Epithelial cell of proximal tubule (primary cell): ENCODE measurements around the gene RASD2. TPM values are rescaled to one million over a fixed set of nuclear protein-coding genes. Genes with fewer than 3 reads are reported as not detected.

Experiments
- DNase-seq: peaks from one replicate; pipeline ENCODE4 v3.0.0-alpha.2; 2011; ENCODE audit warnings: low read depth
- H3K4me3 ChIP-seq: 2 replicates; pipeline ENCODE4 v1.5.1; 2011; ENCODE audit warnings: low read depth, mild to moderate bottlenecking, low read length
- CTCF ChIP-seq: conservative IDR thresholded peaks from 2 replicates; pipeline ENCODE4 v1.5.1; 2012; ENCODE audit warnings: low read depth, mild to moderate bottlenecking, low read length
- total RNA-seq: library from RNA; depleted of rRNA; stranded (reverse); fragments of >200 nt; gene quantifications from 2 replicates; pipeline ENCODE4 v1.2.3, GENCODE V29; 2015

RASD2 gene
- total RNA-seq, 1 donor from 2014 or later: 0.12 TPM

GRCh38 chr22:35525687-35526332, 14.8 kb upstream of the RASD2 start:
- no peak for TF ChIP-seq CTCF
- no peak for DNase-seq
- no peak overlapping the region for H3K4me3 ChIP-seq

GRCh38 chr22:35526333-35526979, 14.2 kb upstream of the RASD2 start:
- DNase-seq: no peak
- TF ChIP-seq CTCF: no peak
- H3K4me3 ChIP-seq: no peak overlapping the region

GRCh38 chr22:35528927-35529326, 11.7 kb upstream of the RASD2 start:
- H3K4me3 ChIP-seq: no peak overlapping the region
- DNase-seq: no peak
- no peak for TF ChIP-seq CTCF

- DNase-seq: no peak
- TF ChIP-seq CTCF: no peak
- no peak overlapping the region for H3K4me3 ChIP-seq
Observed at GRCh38 chr22:35530700-35531099, 9.9 kb upstream of the RASD2 start.

DNA sequence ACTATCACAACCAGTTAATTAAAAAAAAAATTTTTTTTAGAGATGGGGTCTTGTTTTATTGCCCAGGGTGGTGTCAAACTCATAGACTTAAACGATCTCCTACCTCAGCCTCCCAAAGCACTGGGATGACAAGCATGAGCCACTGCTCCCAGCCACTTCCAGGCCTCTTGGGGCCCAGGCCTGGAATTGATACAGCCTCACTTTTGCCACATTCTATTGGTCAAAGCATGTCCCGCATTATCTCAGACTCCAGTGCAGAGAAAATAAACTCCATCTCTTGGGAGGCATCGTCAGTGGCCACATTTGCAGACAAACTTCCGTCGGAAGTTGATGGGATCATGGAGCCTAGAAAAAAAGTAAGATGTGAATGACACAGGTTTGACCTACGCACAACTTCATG, 9.4 kb upstream of the RASD2 start:
- H3K4me3 ChIP-seq: no peak overlapping the region
- no peak for TF ChIP-seq CTCF
- DNase-seq: no peak

- no peak overlapping the region for H3K4me3 ChIP-seq
- TF ChIP-seq CTCF: no peak
- DNase-seq: no peak
Observed at GRCh38 chr22:35531676-35532075, 9.0 kb upstream of the RASD2 start.
